B cell (primary cell): ENCODE results near the gene GABRG3.

Source experiments
- CTCF ChIP-seq: fragments of 200-600 bp; IDR thresholded peaks from one replicate; pipeline ENCODE4 v1.8.0; 2022; ENCODE audit warnings: antibody characterized with exemption, mild to moderate bottlenecking
- EZH2 ChIP-seq: IDR thresholded peaks from 2 replicates; pipeline ENCODE4 v1.6.1; 2012; ENCODE audit warnings: borderline replicate concordance, low read depth, mild to moderate bottlenecking, moderate library complexity, low read length; ENCODE audit not compliant: insufficient read depth, poor library complexity, severe bottlenecking

- TF ChIP-seq CTCF (no peak), EZH2 (no peak)
Measured at GRCh38 chr15:27410996-27411605, 440.1 kb downstream of the GABRG3 start.
